Stimulated activated CD4-positive, alpha-beta T cell treated with anti-CD3 and anti-CD28 coated beads, Interleukin-15, amount 100 ng/mL, for 48 hours (primary cell): ENCODE measurements around the gene IGSF3.

ENCODE experiments used
- DNase-seq, 2 donors: peaks; one replicate each; pipeline ENCODE4 v3.0.0-alpha.2; 2020; ENCODE audit warnings: low read depth in 2 of 2

IGSF3 gene

GRCh38 chr1:116686175-116686574 is 18.6 kb upstream of the IGSF3 start:
- no peak for DNase-seq

DNA sequence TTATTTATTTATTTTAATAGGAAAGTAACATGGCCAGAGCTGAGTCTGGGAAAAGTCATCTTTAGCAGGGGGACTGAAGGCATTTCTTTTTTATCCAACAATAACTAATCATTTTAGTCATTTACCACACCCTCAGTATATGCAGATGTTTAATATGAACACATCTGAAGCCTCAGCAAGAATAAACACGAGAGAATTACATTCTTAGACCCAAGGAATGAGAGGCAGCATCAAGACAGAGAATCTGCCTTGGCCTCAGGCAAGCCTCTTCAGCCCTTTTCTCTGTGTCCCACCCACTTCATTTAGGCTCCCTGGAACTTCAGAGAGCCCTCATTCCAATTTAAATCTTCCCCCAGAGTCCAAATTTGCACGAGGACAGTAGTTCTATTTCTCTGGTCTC is 17.0 kb upstream of the IGSF3 start:
- DNase-seq, result no peak

- no peak for DNase-seq
These were observed 15.2 kb upstream of the IGSF3 start for GRCh38 chr1:116682641-116683221.

DNA sequence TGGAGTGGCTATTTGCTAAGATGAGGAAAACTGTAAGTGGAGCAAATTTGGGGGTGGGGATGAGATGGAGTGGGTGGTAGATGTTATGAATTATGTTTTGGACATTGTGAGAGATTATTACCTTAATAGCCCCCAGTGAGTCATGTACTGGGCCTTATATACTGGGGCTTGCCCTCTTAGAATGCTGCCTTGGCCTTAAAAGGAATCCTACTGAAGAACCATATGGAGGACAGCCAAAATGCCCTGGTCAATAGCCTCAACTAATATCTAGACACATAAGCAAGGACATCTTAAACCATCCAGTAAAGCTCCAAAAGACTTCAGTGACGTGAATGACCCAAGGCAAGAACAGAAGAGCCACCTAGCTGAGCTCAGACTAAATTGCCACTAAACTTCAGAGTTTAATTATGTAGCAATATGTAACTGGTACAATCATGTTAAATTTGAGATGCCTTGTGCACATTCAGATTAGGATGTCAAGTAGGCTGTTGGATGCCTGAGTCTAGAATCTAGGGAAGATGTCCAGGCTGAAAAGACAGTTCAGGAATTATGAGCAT is 13.9 kb upstream of the IGSF3 start:
- no peak for DNase-seq

DNA sequence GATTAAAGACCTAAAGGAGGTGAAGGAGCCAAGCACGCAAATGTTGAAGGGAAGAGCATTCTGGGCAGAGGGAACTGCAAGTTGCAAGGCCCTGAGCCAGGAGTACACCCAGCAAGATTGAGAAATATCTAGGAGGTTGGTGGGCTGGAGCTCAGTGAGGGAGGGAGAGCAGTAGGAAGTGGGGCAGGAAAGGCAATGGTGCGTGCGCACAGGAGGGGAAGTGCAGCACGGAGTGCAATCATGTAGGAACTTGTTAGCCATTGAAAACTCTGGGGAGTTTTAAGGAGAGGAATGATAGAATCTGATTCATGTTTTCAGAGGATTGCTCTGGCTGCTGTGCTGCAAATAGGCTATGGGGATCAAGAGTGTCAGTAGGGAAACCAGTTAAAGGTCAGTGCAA is 13.2 kb upstream of the IGSF3 start:
- DNase-seq, result no peak

GRCh38 chr1:116679828-116680628 is 12.5 kb upstream of the IGSF3 start:
- no peak for DNase-seq

GRCh38 chr1:116679091-116679827 is 11.7 kb upstream of the IGSF3 start:
- no peak for DNase-seq

DNA sequence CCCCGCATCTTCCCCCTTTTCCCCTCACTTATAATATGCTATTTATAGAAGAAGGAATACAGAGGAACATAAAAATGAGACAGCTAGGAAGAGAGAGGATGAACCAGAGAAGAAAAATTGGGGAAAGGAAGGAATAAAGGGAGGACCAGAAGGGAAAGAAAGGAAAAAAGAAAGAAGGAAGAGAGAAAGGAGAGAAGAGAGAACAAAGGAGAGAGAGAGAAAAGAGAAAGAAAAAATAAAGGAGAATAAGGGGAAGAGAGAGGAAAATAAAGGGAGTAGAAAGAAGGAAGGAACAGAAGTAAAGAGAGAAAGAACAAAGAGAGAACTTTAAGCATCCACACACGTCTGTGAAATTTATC is 11.2 kb upstream of the IGSF3 start:
- no peak for DNase-seq

GRCh38 chr1:116677474-116678062 is 10.0 kb upstream of the IGSF3 start:
- no peak for DNase-seq

GRCh38 chr1:116676291-116676690 is 8.8 kb upstream of the IGSF3 start:
- DNase-seq, result no peak

DNA sequence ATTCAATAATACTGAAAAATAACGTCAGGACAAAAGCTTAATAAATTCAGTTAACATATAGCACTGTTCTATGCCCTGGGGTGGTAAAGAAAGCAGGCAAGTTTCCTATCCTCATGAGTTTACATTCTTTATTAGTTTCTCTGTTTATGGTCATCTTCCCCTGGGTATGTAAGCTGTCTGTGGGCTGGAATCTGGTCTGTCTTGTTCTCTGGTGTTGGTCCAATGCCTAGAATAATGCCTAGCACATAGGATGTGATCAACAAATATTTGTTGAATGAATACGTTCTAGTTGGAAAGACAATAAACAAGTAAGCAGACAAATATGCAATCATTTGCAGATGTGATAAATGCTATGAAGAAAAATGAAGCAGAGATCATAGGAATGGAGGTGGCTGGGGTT is 7.2 kb upstream of the IGSF3 start:
- no peak for DNase-seq

- DNase-seq, result no peak
These were observed 6.5 kb upstream of the IGSF3 start for GRCh38 chr1:116674011-116674531.

DNA sequence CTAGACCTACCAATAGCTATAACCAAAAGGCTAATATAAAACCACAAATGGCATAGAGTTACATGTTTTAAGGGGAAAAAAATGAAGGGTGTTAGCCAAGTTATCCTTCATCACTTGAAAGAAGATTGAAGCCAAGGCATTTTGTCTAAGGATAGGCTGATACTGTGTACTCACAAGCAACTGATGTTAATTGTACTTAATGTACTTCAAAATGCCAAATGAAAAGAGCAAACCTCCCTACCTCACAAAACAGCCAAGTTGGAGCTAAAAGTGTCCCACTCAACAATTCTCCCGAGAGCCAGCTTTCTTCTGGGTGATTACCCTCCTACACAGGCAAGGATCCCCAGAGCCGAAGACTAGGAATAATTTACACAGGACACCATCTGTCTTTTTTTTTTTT is 4.4 kb upstream of the IGSF3 start:
- DNase-seq, result no peak

GRCh38 chr1:116671072-116671760 is 3.7 kb upstream of the IGSF3 start:
- no peak for DNase-seq

GRCh38 chr1:116668277-116668676 is 744 bp upstream of the IGSF3 start:
- DNase-seq, result no peak

- DNase-seq, result no peak
These were observed 407 bp downstream of the IGSF3 start for GRCh38 chr1:116667078-116667574.

DNA sequence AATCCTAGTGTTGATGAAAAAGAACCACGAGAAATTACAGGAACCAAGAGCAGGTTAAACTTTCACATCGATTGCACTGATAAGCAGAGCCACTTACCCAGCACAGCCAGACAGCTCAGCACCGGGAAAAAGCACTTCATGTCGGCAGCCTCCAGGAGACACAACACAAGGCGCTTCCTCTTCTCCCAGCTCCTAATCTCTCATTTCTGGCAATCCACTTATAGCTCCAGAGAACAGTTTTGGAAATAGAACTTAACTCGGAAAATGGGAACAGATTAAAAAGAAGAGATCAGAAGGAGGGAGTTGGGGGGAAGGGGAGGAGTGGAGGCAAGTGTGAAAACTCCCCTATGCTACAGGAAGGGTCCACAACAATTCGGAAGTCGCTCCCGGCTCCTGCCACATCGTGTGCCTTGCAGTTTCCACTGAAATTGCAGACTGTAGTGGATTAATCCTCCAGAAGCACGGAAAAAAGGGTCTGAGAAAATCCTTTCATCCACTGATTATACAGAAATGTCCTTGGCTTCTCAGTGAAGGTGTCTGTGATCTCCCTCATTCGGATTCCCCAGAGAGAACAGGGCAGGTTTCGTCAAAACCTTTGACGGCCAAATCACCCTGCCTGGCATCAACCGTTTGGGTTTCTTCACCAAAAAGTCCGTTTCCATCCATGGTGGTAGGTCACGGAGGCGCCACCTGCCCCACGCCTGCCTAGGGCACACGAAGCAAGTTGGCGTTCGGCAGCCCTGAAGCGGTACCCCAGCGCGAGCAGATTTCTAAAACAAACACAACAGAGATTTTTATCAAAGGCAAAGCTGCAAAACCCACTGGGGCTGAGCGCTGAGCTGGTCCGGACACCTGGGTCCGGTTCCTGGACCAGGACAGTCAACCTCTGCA is 1.1 kb downstream of the IGSF3 start:
- DNase-seq, result no peak

DNA sequence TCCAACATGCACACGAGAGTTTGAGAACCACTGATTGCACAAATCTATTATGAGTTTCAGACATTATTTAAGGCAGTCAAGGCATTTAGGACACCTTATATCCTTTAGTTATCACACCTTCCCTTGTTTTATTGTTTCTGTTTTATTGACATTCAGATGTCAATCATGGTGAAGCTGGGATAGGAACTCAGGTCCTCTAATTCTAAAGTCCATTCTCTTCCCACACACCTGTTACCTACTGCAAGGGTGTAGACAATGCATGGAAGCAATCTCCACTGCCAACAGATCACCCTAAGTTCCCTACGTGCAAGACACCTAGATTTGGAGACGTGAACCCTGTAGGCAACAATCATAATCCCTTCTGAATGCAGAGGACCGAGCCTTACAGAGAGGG is 2.6 kb downstream of the IGSF3 start:
- DNase-seq, result no peak

DNA sequence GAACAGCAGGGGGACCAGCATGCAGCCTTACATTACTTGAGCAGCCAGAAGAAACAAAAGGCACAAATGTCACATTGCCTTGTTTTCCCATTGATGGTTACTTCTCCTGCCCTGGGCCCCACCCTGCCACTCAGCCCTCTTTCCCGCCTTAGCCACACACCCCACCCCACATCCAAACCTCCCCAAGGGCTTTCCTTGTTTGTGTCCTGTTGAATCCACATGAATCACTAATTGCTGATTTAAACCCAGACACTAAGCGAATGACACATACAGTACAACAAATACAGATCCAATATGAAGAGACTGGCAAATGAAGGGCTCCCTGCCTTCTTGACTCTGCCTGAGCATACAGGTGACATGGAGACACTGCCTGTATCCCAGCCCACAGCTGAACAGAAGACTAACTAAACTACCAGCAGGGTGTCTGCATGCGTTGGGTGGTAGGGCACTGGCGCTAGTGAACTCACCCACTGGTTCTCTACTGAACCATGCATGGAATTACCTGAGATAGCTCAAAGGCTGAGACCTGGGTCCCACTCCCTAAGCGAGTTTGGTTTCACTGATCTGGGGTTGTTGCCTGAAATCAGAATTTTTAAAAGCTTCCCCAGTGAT is 3.1 kb downstream of the IGSF3 start:
- DNase-seq, result no peak

DNA sequence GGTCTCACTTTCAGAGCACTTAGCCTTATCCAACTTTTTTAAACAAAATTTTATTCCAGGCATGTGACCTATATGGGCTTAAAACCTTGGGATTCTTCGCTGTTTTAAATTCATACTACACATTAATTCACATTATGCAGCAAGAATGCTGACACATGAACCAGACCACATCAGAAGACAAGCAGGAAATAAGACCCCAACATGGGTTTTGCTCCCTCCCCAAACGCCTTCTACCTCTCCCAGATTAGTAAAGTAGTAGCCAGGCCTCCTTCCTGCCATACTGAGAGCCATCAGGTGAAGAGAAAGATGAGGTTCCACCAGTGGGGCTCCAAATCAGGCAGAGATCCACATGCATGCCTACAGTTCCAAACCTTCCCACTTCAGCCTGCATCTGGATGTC is 3.7 kb downstream of the IGSF3 start:
- no peak for DNase-seq
